COLO829 (cell line): ENCODE results near the gene RXRB.

Experiments used
- DNase-seq: peaks from one replicate; pipeline ENCODE4 v3.0.0; 2012; ENCODE audit warnings: low spot score

The RXRB gene

DNA sequence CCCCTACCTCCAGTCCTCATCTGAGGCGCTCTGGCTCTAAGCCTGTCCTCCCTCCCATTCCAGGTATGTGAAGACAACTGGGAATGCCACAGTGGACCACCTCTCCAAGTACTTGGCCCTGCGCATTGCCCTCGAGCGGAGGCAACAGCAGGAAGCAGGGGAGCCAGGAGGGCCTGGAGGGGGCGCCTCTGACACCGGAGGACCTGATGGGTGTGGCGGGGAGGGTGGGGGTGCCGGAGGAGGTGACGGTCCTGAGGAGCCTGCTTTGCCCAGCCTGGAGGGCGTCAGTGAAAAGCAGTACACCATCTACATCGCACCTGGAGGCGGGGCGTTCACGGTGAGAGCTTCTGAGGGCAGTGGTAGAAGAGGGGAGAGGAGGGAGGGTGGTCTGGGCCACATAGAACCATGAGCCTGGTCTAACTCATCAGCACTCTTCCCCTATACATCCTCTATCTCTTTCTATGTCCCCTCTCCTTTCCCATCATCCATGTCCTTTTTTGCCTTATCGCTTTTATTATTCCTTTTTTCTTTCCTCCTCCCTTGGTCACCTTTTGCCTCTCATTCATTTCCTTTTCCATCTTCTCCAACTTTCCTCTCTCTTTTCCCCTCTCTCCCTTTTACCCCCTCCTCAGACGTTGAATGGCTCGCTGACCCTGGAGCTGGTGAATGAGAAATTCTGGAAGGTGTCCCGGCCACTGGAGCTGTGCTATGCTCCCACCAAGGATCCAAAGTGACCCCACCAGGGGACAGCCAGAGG, 11.4 kb upstream of the RXRB start:
- no peak for DNase-seq

DNA sequence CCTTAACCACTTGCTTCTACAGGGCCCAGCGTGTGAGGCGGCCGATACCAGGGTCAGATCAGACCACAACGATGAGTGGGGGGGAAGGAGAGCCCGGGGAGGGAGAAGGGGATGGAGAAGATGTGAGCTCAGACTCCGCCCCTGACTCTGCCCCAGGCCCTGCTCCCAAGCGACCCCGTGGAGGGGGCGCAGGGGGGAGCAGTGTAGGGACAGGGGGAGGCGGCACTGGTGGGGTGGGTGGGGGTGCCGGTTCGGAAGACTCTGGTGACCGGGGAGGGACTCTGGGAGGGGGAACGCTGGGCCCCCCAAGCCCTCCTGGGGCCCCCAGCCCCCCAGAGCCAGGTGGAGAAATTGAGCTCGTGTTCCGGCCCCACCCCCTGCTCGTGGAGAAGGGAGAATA, 10.7 kb upstream of the RXRB start:
- no peak for DNase-seq

DNA sequence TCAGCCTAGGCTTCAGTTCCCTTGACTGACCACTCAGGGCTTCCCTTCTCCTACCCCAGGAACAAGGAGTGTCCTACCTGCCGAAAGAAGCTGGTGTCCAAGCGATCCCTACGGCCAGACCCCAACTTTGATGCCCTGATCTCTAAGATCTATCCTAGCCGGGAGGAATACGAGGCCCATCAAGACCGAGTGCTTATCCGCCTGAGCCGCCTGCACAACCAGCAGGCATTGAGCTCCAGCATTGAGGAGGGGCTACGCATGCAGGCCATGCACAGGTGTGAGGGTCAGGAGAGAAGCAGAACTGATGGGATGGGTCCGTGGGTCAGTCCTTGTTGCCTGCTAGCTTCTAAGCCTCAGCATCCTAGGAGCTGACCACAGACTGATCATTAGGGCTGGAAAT, 9.4 kb upstream of the RXRB start:
- no peak for DNase-seq

DNA sequence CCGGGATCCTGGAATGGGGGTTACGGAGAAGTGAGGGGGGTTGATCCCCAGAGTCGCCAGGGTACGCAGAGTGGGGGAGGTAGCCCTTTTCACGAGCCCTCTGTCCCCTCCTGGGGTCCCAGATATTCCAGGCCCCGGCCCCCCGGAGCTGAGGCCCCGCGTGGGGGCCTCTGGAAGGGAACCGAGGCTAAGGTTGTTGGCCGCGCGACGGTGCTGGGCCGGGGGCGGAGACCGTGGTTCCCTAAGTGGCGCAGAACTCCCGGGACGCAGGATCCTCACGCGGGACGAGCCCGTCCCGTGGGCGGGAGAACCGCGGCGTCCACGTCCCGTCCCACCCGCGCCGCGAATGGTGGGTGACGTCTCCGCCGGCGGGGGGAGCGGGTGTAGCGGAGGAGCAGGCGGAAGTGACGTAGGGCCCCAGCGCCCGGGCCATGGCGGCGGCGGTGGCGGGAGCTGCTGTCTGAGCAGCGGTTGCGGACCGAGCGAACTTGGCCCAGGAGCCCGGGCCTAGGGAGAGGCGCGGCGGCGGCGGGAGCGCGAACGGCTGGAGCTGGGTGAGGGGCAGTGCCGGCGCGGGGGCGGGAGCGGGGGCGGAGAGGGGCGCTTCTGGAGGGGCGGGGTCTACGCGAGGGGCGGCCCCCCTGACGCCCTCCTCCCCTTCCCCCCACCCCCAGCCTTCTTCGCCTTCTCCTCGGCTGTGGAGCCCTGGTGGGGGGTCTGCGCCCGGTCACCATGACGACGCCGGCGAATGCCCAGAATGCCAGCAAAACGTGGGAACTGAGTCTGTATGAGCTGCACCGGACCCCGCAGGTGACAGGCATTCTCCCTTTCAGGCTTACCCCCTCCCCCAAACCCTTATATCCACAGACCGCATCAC, 7.9 kb upstream of the RXRB start, which contains the start of gene RING1:
Gene RING1 (plus strand): TSS at position 410 of the 877 bp plus-strand sequence. CDS start 323 bp downstream, at position 733.
- DNase-seq = peak; percentile 87

DNA sequence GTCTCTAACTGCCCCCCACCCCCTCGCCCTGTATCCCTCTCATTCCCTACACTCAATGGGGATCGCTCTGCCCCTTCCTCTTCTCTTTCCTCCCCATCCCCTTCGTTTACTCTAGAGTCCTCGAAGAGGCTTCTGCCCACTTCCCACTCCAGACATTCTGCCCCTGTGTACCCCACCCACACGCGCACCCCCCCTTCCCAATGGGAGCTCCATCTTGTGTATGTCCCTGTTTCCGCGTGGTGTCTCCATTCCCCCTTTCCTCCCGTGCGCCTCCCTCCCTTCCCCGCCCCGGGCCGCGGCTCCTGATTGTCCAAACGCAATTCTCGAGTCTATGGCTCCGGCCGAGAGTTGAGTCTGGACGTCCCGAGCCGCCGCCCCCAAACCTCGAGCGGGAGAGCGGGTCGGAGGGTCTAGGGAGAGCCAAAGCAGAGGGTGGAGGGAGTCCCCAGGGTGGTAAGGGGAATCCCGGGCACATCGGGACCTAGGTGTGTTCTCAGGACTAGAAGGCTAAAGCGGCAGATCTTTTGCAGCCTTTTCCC, 7.2 kb upstream of the RXRB start:
- no peak for DNase-seq

DNA sequence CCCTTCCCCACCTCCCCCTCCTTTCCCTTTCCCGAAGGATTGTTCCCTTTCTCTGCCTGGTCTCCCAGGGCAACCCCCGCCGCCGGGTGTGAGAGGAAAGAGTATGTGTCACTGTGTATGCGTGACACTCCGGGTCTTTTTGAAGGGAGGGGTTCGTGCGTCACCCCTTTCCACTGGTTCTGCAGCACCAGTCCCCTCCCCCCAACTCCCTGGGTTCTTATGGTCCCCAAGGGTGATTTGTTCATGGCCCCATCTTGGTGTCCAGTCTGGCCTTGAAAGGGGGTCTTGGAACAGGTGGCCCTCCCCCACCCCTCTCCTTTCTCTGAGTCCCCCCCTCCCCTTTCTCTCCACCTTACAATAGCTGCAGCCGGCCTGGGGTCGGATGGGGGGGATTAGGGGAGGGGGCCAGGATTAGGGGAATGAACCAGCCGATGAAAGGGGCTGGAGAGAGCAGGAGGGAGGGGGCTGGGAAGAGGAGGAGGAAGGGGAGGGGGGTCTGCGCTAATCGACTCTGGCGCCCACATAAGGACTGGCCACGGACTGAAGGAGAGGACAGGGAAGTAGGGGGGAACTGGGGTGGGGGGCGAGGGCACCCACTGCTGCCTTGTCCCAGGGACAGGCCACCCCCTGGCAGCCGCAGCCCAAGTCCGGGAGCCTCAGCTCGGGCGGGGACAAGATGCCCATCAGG, 6.5 kb upstream of the RXRB start:
- no peak for DNase-seq

DNA sequence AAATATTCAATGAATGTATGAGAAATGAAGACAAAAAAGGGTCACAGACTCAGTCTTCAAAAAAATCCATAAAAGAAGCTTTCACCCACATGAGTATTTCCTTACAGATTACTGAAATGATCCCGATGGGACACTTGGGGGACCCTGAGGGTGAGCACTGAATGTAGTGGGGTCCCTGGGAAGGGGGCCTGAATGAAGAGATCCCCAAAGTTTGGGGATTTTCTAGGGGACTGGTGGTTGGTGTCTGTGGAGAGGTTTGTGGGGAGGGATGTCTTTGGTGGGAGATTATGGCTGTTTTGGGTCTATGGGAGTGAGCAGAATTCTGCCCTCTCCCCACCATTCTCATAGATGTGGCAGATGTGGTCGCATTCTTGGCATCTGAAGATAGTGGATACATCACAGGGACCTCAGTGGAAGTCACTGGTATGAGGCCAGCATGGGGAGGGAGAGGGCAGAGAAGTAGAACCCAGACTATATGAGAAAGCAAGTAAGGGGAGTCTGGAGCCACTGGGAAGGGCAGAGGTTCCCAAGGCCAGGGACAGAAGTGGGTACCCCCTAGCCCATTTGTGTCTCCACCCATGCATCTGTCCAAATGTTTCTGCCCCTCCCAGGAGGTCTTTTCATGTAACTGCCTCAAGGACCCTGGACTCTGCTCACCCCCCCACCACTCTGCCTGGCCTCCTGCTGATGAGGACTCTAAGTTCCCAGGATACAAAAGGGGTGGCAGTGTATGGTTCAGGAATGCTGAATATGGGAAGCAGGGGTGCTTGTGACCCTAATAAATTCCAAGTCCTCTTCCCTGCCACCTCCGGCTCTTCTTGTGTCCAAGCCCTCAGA, 5.8 kb upstream of the RXRB start:
- DNase-seq = no peak

DNA sequence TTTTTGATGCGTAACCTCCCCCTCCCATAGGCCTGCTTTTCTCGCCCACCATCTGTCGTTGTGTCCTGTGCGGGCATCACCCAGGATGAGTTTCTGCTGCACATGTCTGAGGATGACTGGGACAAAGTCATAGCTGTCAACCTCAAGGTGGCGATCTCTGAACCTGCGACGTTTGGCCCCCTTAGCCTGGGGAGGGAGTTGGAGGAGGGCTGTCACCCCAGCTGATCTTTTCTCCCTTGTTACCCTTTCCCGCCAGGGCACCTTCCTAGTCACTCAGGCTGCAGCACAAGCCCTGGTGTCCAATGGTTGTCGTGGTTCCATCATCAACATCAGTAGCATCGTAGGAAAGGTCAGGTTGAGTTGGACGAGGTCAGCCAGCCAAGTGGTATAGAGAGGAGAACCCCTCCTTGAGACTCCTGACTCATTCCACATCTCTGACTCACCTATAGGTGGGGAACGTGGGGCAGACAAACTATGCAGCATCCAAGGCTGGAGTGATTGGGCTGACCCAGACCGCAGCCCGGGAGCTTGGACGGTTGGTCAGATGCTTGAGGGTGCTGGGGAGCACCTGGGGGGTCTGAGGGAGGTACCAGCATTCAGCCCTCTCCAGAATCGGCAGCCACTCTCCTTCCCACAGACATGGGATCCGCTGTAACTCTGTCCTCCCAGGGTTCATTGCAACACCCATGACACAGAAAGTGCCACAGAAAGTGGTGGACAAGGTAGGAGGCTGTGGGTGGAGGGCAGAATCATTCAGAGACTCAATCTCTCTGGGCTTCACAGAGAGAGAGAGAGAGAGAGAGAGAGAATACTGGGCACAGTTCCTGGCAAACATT, 4.9 kb upstream of the RXRB start:
- no peak for DNase-seq

DNA sequence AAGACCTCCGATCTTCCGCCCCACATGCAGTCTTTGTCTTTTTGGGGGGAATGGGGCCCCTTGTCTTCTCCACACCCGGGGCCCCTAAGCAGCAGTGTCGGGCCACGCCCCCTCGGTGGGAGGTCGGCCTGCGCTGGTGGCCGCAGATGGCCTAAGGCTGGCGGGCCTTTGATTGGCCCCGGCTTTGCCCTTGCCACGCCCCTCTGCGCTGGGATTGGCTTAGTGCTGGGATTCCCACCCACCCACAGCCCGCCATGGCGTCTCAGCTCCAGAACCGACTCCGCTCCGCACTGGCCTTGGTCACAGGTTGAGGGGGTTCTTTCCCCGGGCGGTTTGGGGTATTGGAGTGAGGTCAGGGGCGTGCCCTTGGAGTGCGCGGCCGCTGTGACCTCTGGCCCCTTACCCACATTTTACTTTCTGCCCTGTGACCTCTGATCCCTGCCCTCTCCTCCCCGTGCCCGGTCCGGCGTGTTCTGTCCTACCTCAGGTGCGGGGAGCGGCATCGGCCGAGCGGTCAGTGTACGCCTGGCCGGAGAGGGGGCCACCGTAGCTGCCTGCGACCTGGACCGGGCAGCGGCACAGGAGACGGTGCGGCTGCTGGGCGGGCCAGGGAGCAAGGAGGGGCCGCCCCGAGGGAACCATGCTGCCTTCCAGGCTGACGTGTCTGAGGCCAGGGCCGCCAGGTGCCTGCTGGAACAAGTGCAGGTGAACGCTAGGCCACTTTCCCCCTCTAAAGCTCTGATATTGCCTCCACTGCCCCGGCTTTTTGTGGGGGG, 4.1 kb upstream of the RXRB start, which contains the start of gene HSD17B8:
Gene HSD17B8 (plus strand): TSS at position 241 of the 776 bp plus-strand sequence. CDS start 14 bp downstream, at position 255.
- DNase-seq = peak; percentile 98

DNA sequence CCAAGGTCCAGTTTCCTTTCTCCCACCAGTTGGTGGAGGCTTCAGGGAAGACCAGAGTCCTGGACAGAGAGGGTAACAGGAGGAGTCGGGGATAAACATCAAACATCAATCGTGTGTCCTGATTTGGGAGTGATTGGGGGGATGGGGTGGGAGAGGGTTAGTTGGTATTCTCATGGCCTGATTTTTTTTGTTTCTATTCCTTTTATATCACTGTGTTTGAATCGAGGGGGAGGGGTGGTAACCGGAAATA, 3.6 kb upstream of the RXRB start:
- DNase-seq = no peak

DNA sequence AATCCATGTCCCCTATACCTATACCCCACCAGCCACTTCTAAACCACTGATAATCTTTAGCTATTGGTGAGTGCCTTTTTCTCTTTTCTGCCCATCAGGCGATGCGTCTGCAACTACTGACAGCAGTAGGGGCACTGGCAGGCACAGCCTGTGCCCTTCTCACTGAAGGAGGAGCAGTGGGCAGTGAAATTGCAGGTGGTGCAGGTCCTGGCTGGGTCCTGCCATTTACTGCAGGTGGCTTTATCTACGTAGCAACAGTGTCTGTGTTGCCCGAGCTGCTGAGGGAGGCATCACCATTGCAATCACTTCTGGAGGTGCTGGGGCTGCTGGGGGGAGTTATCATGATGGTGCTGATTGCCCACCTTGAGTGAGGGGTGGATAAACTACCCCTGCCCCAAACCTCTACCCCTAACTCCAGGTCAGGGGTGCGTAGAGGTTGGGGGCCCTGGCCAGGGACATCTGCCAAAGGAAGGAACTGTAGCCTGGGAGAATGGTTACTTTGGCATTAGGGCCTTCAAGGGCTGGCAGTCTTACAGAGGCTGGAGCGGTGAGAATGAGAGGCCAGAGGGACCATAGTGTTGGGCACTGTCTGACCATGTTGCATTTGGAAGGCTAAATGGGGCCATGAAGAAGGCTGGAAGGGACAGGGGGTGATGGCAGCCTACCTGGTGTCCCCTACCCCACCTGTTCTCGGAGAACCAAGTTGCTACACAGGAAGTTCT, 3.1 kb upstream of the RXRB start:
- DNase-seq = no peak

DNA sequence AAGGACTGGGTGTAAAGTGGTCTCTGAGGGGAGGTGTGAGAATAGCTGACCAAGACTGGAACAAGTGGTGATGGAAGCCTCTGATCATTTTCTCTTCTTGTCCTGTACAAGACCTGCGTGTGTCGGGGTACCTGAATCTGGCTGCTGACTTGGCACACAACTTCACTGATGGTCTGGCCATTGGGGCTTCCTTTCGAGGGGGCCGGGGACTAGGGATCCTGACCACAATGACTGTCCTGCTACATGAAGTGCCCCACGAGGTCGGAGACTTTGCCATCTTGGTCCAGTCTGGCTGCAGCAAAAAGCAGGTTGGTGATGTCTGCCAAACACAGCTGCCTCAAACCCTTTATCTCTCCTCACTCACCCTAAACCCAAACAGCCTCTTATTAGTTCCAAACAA, 2.3 kb upstream of the RXRB start:
- no peak for DNase-seq

DNA sequence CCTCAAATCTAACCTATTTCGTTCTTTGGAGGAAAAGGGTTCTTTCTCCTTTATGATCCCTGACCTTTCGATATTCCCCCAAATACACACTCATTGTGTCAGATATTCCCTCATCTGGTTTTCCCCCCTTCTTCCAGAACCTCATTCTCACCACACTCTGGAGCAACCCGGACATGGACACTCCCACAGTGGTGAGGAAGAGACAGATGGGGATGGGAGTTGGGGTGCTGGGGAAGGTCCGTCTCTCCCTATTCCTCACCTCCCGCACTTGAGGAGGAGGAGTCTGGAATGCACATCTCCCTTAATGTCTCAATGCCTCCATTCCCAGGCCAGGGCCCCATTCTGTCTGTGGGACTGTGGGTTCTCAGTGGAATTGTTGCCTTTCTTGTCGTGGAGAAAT, 1.5 kb upstream of the RXRB start:
- no peak for DNase-seq

DNA sequence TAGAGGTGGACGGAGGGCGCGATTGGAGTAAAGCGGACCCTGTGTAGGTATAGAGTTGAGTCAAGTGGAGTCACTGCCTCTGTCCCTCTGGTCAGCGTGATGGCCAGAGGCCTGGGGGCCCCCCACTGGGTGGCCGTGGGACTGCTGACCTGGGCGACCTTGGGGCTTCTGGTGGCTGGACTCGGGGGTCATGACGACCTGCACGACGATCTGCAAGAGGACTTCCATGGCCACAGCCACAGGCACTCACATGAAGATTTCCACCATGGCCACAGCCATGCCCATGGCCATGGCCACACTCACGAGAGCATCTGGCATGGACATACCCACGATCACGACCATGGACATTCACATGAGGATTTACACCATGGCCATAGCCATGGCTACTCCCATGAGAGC, 681 bp upstream of the RXRB start:
- no peak for DNase-seq

DNA sequence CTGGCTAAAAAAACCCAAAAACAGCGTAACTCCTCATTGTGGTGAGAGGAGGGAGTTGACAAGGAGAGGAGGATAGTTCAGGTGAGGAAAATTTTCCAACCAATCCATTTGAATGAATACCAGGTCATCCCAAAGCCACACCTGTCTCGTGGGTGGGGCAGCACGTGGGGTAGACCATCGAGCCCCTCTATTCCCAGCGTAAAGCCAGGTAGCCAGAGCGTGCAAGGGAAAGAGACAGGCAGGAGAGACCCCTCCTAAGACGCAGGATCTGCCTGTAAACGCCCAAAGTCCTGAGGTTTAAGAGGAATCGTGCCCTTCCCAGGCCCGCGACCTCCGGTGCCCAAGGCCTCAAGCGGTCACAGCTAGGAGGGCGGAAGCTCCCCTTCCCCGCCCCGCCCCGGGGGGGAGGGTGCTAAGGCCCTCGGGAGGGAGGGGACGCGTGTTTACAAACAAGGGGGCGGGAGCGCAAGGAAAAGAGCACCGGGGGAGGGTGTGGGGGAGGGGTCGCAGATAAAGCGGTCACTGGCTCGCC, 712 bp downstream of the RXRB start:
- DNase-seq = peak; percentile 71

DNA sequence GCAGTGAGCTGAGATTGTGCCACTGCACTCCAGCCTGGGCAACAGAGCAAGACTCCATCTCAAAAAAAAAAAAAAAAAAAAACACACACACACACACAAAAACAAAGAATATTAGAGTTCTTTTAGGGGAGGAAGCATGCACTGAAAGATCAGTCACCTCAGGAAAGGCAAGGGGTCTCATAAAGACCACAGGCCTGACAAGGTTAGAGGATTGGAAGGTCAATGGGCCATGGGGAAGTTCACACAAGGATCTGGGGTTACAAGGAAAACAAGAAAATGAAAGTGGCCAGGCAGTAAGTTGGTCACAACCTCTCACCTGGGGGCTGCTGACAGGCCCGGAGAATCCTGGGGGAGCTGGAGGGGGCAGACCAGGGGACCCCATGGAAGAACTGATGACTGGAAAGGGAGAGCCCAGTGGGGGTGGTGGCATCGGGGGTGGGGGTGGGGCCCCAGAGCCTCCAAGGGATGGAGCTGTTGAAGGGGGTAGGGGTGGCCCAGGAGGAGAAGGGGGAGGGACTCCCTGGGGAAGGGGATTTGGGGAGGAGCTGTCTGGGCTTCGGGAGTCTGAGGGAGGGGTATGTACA, 1.5 kb downstream of the RXRB start:
- DNase-seq = no peak

DNA sequence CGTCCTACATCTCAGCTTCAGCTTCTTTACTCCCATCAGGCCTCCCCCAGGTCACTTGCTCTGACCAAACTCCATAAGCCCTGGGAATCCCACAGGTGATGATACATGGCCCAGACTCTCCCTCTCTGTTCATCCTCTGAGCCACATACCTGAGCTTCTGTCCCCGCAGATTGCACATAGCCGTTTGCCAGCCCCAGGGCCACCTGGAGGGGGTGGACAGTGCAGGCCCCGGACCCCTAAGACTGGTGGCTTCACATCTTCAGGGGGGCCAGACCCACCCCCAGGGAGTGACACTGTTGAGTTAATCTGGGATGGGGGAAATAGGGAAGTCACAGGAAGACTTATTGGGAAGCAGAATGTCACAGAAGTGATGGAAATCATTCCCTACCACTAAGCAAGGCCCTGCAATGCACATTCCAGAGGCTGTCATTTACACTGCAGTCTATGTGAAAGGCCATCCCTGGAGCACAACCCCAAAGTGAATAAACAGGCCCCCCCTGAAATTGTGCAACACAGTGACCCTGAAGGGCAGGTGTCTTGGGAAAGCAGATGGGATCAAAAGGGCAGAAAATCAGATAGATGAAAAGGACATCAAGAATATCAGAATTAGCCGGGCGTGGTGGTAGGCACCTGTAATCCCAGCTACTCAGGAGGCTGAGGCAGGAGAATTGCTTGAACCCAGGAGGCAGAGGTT, 2.2 kb downstream of the RXRB start:
- no peak for DNase-seq

DNA sequence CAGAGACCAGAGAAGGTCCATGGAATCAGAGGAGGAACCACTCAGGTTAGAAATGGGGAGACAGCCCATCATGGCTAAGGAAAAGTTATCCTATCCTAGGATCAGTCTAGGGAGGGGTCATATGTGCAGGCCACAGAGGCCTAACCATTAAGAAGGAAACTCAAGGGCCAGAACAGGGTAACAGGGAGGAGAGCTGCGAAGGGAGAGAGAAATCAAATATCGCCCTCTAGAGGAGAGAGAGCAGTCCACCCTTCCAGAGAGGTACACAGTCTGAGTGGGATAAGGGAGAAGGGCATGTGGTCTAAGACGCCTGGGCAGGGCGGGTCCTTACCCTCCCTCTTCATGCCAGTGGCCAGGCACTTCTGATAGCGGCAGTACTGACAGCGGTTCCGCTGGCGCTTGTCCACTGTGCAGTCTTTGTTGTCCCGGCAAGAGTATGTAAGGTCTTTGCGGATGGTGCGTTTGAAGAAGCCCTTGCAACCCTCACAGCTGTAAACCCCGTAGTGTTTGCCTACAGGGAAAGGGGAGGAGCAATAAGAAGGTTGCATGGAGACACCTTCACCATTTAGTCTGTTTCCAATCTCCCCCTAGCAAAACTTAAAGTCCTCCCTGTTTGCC, 2.9 kb downstream of the RXRB start:
- peak; percentile 87 for DNase-seq
